ENCODE results near the gene PDE4B.

PDE4B gene

DNA sequence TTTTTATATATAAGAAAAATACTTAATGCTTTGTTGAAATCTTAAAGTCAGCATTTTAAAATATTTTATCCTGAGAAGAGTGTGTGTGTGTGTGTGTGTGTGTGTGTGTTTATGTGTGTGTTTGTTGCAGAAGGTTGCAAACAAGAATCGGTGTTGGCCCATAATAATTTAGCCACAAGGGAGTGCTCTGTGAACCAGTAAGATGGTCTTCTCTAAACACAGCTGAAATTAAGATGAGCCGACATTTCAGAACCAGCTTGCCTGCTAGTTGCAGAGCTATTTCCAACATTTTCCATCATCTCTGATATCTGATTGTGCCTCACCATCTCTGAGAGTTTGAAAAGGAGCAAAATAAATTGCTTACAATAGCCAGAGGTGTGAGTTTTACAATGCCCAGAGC, 582.4 kb downstream of the PDE4B start:
- H3K9me3 ChIP-seq: no peaks in the 10 kb centered on the region

DNA sequence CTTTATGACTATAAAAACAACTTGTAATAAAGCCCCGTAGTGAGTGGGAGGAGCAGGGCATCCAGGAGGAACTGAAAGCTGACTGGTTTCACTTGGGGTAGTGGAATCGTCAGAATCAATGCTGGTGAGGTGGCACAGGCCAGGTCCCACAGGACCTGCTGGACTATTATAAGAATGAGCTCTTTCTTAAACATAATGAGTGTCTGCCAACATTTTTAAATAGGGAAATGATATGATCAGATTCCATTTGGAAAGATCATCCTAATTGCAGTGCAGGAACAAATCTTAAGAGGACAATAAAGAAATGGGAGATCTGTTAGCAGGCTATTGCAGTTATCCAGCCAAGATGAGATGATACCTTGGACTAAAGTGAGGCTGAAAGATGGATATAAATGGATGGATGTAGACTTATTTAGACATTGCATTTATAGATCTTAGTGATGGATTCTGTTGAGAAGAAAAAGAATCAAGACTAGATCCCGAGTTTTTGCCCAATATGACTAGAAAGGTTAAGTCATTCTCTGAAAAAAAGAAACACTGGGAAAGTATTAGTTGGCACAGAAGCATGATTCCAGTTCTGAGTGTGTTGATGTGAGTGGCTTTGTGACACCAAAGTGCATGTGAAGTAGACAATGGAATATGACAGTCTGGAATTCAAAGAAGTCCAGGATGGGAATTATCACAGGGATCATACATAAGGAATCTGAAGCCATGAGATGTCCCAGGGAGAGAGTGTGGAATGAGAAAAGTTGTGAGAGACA, 587.9 kb downstream of the PDE4B start:
- Histone ChIP-seq H3K4me3 (ENCODE audit: low read depth in 1 of 2, low read length in 1 of 2) (no peak overlapping the region), H3K4me1 (ENCODE audit: control insufficient read depth in 1 of 2, insufficient read depth in 1 of 2, low read depth in 1 of 2, low read length in 1 of 2) (peaks cover 54 to 60% of the 10 kb centered on the region in 2 experiments), H3K36me3 (no peaks in the 10 kb centered on the region), H3K27me3 (no peaks in the 10 kb centered on the region), H3K27ac (peak overlapping the region; percentile 48), H3K9me3 (no peaks in the 10 kb centered on the region)
- TF ChIP-seq, protein P1, sequence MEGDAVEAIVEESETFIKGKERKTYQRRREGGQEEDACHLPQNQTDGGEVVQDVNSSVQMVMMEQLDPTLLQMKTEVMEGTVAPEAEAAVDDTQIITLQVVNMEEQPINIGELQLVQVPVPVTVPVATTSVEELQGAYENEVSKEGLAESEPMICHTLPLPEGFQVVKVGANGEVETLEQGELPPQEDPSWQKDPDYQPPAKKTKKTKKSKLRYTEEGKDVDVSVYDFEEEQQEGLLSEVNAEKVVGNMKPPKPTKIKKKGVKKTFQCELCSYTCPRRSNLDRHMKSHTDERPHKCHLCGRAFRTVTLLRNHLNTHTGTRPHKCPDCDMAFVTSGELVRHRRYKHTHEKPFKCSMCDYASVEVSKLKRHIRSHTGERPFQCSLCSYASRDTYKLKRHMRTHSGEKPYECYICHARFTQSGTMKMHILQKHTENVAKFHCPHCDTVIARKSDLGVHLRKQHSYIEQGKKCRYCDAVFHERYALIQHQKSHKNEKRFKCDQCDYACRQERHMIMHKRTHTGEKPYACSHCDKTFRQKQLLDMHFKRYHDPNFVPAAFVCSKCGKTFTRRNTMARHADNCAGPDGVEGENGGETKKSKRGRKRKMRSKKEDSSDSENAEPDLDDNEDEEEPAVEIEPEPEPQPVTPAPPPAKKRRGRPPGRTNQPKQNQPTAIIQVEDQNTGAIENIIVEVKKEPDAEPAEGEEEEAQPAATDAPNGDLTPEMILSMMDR (IDR thresholded peaks at IDR 0.05): no peak

More for the DNA sequence above, 582.4 kb downstream of the PDE4B start:
- TF ChIP-seq, protein P1 (IDR thresholded peaks at IDR 0.05): no peak
- H3K36me3 ChIP-seq: peaks cover 36% of the 10 kb centered on the region
- no peaks in the 10 kb centered on the region for H3K27me3 ChIP-seq
- H3K4me3 ChIP-seq (ENCODE audit: low read depth in 1 of 2, low read length in 1 of 2): peak overlapping the region; percentile 17 to 57
- H3K27ac ChIP-seq: peak overlapping the region; percentile 91
- H3K4me1 ChIP-seq (ENCODE audit: control insufficient read depth in 1 of 2, insufficient read depth in 1 of 2, low read depth in 1 of 2, low read length in 1 of 2): peaks cover 69 to 75% of the 10 kb centered on the region in 2 experiments

DNA sequence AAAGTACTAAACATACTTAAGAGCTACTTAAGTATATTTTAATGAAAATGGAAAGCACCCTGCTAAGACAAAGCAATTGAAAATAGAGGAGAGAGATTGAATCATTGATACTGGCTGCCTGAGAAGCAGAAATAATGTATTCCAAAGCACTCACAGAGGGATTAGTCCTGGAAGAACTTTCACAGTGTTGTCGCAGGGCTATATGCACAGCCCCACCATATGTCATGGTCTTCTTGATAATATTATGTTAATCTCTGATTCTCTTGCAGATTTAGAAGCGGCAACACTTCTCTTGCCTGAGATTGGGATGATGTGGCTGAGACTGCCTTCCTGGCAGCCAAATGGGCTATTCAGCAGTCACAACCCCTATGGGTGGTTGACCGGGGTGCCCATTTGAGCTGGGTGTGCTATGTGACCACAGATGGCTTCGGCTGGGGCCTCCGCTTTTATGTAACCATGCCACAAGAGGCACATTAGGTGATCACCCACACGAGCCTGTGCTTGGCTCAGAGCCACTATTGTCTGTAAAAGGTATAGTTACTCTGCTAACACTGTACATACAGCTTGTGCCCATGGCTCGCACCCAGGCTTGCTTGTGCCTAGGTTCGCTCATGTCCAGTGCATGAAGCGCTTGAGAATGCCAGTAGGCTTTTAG, 589.1 kb downstream of the PDE4B start:
- H3K9me3 ChIP-seq: no peaks in the 10 kb centered on the region
- H3K36me3 ChIP-seq: no peaks in the 10 kb centered on the region
- TF ChIP-seq, protein P1 (IDR thresholded peaks at IDR 0.05): no peak
- H3K27ac ChIP-seq: no peak overlapping the region
- H3K27me3 ChIP-seq: no peaks in the 10 kb centered on the region
- H3K4me3 ChIP-seq (ENCODE audit: low read depth in 1 of 2, low read length in 1 of 2): no peak overlapping the region
- H3K4me1 ChIP-seq (ENCODE audit: control insufficient read depth in 1 of 2, insufficient read depth in 1 of 2, low read depth in 1 of 2, low read length in 1 of 2): peaks cover 43 to 48% of the 10 kb centered on the region in 2 experiments

GRCh38 chr1:66383168-66383567, 590.5 kb downstream of the PDE4B start:
- Histone ChIP-seq H3K4me3 (ENCODE audit: low read depth in 1 of 2, low read length in 1 of 2) (no peak overlapping the region), H3K9me3 (no peaks in the 10 kb centered on the region), H3K27me3 (no peaks in the 10 kb centered on the region), H3K27ac (peak overlapping the region; percentile 75), H3K36me3 (no peaks in the 10 kb centered on the region), H3K4me1 (ENCODE audit: control insufficient read depth in 1 of 2, insufficient read depth in 1 of 2, low read depth in 1 of 2, low read length in 1 of 2) (peaks cover 39% of the 10 kb centered on the region in 2 experiments)
- TF ChIP-seq, protein P1 (IDR thresholded peaks at IDR 0.05): no peak

DNA sequence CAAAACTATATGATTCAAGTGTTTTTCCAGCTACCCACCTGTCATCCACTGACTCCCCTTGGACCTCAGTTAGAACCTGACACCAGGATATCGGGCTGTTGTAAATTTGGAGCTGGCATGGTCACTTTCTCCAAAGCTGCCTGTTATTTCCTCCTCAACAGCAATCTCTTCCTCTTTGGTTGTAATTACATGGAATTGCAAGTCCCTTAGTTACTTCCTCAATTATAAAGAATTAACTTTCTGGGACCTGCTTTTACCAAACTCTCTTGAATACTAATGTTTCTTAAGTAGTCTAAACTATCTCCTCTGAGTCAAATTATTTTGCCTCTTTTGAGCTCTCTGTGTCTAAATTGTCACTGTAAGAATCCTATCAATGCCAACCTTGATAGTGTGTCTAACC, 590.9 kb downstream of the PDE4B start:
- TF ChIP-seq, protein P1 (IDR thresholded peaks at IDR 0.05): no peak
- Histone ChIP-seq H3K4me3 (ENCODE audit: low read depth in 1 of 2, low read length in 1 of 2) (no peak overlapping the region), H3K4me1 (ENCODE audit: control insufficient read depth in 1 of 2, insufficient read depth in 1 of 2, low read depth in 1 of 2, low read length in 1 of 2) (peaks cover 39% of the 10 kb centered on the region in 2 experiments), H3K36me3 (no peaks in the 10 kb centered on the region), H3K9me3 (no peaks in the 10 kb centered on the region), H3K27me3 (no peaks in the 10 kb centered on the region), H3K27ac (peak overlapping the region; percentile 75)

Data from neutrophil (primary cell).